Stimulated activated CD4-positive, alpha-beta T cell treated with anti-CD3 and anti-CD28 coated beads, Interleukin-2, amount 100 ng/mL, for 24 hours (primary cell): ENCODE results near the gene ADGRG7.
A peak's percentile ranks its signal among the peaks of the same experiment; 100 is the strongest.

Experiments used
- DNase-seq, 2 donors: peaks; one replicate each; pipeline ENCODE4 v3.0.0-alpha.2; 2020

ADGRG7 gene

DNA sequence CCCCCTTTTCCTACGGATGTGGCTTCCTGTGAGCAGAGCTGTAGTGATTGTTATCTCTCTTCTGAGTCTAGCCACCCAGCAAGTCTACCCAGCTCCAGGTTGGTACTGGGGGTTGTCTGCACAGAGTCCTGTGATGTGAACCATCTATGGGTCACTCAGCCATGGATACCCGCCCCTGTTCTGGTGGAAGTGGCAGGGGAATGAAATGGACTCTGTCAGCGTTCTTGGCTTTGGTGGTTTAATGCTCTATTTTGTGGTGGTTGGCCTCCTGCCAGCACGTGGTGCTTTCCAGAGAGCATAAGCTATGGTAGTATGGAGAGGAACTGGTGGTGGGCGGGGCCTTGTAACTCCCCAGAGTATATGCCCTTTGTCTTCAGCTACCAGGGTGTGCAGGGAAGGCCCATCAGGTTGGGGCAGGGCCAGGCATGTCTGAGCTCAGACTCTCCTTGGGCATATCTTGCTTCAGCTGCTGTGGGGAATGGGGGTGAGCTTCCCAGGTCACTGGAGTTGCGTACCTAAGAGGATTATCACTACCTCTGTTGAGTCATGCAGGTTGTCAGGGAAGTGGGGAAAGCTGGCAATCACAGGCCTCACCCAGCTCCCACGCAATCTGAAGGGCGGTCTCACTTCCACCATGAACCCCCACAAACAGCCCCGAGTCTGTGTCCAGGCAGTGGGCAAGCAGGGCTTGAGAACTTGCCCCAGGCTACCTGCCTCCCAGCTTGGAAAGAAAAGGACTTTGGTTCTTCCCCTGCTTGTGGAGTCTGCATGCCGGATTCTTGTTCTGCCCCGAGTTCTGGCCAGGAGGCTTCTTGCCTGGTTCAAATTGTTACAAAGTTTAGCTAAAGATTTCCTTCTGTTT, 9.0 kb upstream of the ADGRG7 start:
- no peak for DNase-seq

DNA sequence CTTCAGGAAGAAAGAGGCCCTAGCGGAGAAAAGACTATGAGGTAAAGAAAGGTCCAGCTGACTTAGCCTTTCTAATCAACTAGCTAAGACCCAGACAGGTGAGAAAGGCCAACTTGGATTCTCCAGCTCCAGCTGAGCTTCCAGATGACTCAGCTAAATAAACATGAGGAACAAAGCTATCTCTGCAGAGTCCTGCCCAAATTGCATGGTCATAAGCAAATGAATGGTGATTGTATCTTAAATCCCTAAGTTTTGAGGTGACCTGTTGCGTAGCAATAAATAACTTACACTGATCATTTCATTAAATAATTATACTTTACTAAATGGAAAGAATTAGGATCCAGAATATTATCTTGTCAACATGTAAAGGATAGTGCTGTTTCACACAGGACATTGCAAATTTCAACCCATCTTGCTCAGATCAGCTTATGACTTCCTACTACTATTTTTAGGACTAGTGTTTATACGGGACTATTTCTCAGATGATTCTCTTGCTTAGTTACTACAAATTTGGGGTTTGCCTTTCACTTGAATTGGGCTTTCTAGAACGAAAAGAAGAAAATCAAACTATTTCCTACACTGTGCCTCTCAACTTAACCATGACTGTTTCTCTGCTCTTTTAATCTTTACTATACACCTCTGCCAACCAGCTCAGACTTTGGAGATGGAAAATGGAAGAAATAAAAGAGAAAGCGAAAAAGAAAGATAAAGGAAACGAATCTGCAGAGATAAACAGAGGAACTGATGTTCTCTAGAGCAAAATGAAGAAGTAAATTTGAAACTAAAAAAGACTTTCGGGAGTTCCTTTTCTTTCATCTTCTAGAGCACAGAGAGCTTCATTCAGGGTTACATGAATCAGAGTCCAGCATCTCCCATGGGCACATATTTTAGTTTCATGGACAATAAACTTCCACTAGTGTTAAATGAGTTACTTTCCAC, 6.6 kb upstream of the ADGRG7 start:
- DNase-seq: no peak

DNA sequence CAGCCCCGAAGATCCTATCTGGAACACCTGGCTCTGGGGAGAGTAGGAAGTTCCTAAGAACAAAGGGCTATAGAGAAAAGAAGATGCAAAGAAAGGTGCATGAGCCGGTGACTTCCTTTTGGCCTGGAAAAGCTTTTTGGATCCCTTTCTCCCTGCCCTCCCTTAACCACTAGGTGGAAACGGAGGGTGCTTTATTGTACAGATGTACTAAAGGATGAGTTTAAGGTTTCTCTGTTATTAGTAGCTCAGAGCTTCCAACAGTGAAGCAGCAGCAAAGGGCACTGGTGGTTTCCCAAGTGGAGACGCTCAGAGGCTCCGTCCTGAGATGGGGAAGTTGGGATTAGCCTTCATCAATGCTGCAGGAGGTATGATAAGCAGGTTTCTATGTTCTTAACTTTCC, 5.9 kb upstream of the ADGRG7 start:
- no peak for DNase-seq

DNA sequence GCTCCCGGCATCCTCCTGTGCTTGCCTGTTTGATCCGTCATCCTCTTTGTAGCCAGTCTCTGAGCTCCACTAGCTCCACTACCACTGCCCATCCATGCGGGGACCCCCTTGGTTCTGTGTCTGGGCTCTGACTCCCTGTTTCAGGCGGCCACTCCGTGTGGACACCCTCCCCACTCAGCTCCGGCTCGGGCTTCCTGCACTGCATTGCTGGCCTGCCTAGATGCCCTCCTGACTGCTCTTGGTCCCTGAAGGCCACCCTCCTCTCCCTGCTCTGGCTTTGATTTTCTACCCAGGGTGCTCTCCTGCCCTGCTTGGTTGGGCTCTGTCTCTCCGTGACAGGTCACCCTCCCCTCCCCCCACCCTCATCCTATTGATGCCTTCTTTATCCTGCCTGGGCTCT, 4.0 kb upstream of the ADGRG7 start:
- no peak for DNase-seq

GRCh38 chr3:100606894-100607512, 2.4 kb upstream of the ADGRG7 start:
- DNase-seq: no peak

- no peak for DNase-seq
Observed at GRCh38 chr3:100609963-100610362, 562 bp downstream of the ADGRG7 start.

DNA sequence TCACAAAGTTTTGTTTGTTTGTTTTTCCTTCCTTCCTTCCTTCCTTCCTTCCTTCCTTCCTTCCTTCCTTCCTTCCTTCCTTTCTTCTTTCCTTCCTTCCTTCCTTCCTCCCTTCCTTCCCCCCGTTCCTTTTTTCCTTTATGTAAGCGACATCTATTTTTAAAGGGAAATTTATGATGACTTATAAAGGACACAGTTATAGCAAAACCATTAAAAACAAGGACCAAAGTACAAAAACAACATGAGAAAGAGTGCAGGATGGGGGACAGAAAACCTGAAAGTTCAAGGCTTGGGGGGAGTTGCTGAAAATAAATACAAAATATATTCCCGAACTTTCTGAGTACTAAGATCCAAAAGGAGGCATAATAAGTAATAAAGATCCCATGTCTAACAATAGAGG, 1.8 kb downstream of the ADGRG7 start:
- no peak for DNase-seq

- no peak for DNase-seq
Observed at GRCh38 chr3:100613721-100614390, 4.5 kb downstream of the ADGRG7 start.

- DNase-seq: no peak
Observed at GRCh38 chr3:100614941-100615340, 5.5 kb downstream of the ADGRG7 start.

DNA sequence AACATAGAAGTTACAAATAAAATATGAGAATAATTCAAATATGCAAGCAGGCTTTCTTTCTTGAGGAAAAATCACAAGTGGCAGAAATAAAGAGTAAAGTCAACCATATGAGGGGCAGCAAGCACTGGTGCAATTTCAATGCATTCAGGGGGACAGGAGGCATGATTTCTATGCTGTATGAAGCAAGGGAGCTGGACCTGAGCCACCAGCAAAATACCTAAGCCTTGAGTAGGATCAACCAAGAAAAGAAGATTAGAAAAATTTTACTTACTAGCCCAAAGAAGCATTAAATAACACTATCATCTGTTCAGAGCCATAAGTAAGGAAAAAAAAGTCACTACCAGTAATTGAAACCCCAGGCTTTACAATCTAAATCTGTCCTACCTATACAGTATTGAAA, 6.3 kb downstream of the ADGRG7 start:
- DNase-seq: no peak

- DNase-seq: no peak
Observed at GRCh38 chr3:100621251-100621650, 11.8 kb downstream of the ADGRG7 start.

DNA sequence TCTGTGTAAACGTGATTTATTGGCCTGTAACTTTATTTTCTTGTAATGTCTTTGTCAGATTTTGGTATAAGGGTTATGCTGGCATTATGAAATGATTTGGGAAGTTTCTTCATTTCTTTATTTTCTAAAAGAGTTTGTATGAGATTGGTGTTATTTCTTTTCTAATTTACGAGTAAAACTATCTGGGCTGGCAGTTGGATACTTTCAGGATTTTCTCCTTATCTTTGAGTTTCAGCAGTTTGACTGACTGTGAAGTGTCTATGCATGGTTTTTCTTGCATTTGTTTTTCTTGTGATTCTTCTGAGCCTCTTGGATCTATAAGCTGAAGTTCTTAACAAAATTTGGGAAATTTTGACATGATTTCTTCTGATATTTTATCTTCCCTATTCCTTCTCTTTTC, 18.1 kb downstream of the ADGRG7 start:
- no peak for DNase-seq

GRCh38 chr3:100629421-100630127, 20.2 kb downstream of the ADGRG7 start:
- no peak for DNase-seq

DNA sequence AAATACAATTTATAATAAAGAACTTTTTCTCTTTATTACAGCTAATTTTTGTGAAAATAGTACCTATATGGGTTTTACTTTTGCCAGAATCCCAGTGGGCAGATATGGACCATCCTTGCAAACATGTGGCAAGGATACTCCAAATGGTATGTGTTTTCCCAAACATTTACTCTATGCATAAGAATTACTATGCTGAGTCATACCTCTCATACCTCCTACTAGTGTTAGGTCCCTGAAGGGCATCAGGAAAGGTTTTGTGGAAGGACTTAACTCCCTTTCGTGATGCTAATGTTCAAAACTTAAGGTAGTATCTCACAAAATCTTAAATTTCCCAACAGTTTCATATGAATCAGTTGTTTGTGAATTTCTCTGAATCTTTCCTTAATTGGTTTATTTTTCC, 21.3 kb downstream of the ADGRG7 start:
- DNase-seq: no peak

GRCh38 chr3:100631236-100631635, 21.8 kb downstream of the ADGRG7 start:
- no peak for DNase-seq

GRCh38 chr3:100634493-100635272, 25.3 kb downstream of the ADGRG7 start:
- DNase-seq: peak; percentile 19 to 31

DNA sequence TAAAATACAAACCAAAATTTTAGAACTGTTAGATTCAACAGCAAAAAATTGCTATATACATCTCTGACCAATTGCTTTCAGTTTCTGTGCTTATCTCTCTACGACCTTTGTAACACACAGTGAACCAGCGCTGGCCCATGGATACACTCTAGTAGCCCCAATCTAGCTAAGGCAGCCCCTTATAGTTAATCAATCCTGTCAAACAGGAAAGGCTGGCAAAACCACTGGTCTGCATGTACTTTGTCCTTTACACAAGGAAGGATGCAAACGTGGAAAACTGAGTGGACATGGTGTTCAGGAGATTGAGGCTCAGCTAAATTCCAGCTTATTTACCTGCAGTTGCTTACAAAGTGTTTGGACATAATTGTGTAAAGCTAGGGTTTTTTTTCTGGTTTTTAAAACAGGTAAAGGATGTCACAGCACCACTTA, 25.9 kb downstream of the ADGRG7 start:
- DNase-seq: no peak

DNA sequence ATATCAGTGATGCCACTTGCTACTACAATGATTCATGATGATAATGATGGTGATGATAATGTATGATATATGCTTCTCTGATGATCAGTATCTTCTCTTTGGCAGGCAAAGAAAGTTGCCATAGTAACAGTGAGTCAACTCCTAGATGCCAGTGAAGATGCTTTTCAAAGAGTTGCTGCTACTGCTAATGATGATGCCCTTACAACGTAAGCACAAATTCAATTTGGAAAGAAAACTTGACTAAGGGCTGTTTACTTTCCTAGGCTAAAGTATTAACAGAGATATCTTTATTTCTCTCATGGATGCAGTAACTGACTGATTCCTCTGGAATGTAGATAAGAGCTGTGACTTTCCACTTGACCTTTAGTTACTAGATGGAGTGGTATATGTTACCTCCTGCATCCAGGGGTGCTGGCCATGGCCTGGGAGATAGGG, 27.8 kb downstream of the ADGRG7 start:
- DNase-seq: no peak

GRCh38 chr3:100640633-100641032, 31.2 kb downstream of the ADGRG7 start:
- no peak for DNase-seq

- DNase-seq: no peak
Observed at GRCh38 chr3:100641471-100642032, 32.2 kb downstream of the ADGRG7 start.

GRCh38 chr3:100645913-100646312, 36.5 kb downstream of the ADGRG7 start:
- no peak for DNase-seq
